Endodermal cell (in vitro differentiated cells): ENCODE results near the gene COL13A1. TPM values are rescaled to one million over a fixed set of nuclear protein-coding genes. Genes with fewer than 3 reads are reported as not detected.

Experiments used
- DNase-seq: peaks from one replicate; pipeline ENCODE4 v3.0.0-alpha.2; 2017
- H3K27ac ChIP-seq: 2 replicates; pipeline ENCODE4 v1.5.1; 2013; ENCODE audit warnings: mild to moderate bottlenecking, low read depth, low read length, moderate library complexity
- H3K27me3 ChIP-seq: 2 replicates; pipeline ENCODE4 v1.6.1; 2013; ENCODE audit warnings: mild to moderate bottlenecking, low read length, moderate library complexity; ENCODE audit not compliant: insufficient read depth, control insufficient read depth, poor library complexity, severe bottlenecking
- H3K36me3 ChIP-seq: 2 replicates; pipeline ENCODE4 v1.7.0; 2013; ENCODE audit warnings: mild to moderate bottlenecking, low read length, moderate library complexity; ENCODE audit not compliant: control insufficient read depth, insufficient read depth
- H3K4me1 ChIP-seq: one replicate; pipeline ENCODE4 v1.7.0; 2013; ENCODE audit warnings: low read length; ENCODE audit not compliant: control insufficient read depth, insufficient read depth
- H3K4me3 ChIP-seq: 2 replicates; pipeline ENCODE4 v1.5.1; 2013; ENCODE audit warnings: mild to moderate bottlenecking, low read length, moderate library complexity
- H3K9ac ChIP-seq: 2 replicates; pipeline ENCODE4 v1.6.1; 2013; ENCODE audit warnings: mild to moderate bottlenecking, low read length, moderate library complexity; ENCODE audit not compliant: poor library complexity, severe bottlenecking; ENCODE audit errors: extremely low read depth
- H3K9me3 ChIP-seq: 2 replicates; pipeline ENCODE4 v1.6.1; 2013; ENCODE audit warnings: mild to moderate bottlenecking, low read length, moderate library complexity; ENCODE audit not compliant: control insufficient read depth
- H3K27ac Mint-ChIP-seq: 2 replicates; pipeline ENCODE4 v1.8.0; 2020; ENCODE audit warnings: mixed read lengths
- H3K27me3 Mint-ChIP-seq: 2 replicates; pipeline ENCODE4 v1.8.0; 2021; ENCODE audit warnings: mild to moderate bottlenecking, mixed read lengths; ENCODE audit not compliant: insufficient read depth
- H3K36me3 Mint-ChIP-seq: 2 replicates; pipeline ENCODE4 v1.8.0; 2020; ENCODE audit warnings: low read depth, mixed read lengths
- H3K4me1 Mint-ChIP-seq: 2 replicates; pipeline ENCODE4 v1.8.0; 2020; ENCODE audit warnings: mixed read lengths
- H3K4me3 Mint-ChIP-seq: 2 replicates; pipeline ENCODE4 v1.8.0; 2020; ENCODE audit warnings: mild to moderate bottlenecking, moderate library complexity, mixed read lengths
- H3K9me3 Mint-ChIP-seq: 2 replicates; pipeline ENCODE4 v1.8.0; 2020; ENCODE audit warnings: mild to moderate bottlenecking, mixed read lengths
- CTCF ChIP-seq: fragments of 200-600 bp; sonication (generic); conservative IDR thresholded peaks from 2 replicates; pipeline ENCODE4 v1.5.0; 2021; ENCODE audit warnings: antibody characterized with exemption, mild to moderate bottlenecking
- WGBS, 2 experiments: methylation state at CpG; one replicate each; pipeline versions ENCODE4 v1.1.5 to v1.1.7; 2013; ENCODE audit warnings: missing lambda C conversion rate in 2 of 2, mixed read lengths in 1 of 2; ENCODE audit not compliant: insufficient coverage in 1 of 2, insufficient read length in 1 of 2; 5-methylcytosine and 5-hydroxymethylcytosine counted together
- total RNA-seq, 2 donors: library from RNA; stranded (reverse); fragmentation: NEBNext Ultra II Directional in 1 of 2; extraction: Animal tissue kit (Norgen Biotek cat#: 25700) in 1 of 2; gene quantifications; 2 replicates in 1 of 2; 3 replicates in 1 of 2; pipeline ENCODE4 v1.2.1, GENCODE V29; 2021

The COL13A1 gene
- total RNA-seq, 2 donors from 2014 or later = 15.9 to 20.7 TPM

- Histone ChIP-seq H3K4me3 (no peak overlapping the region), H3K27ac (no peak overlapping the region), H3K36me3 (no peaks in the 10 kb centered on the region), H3K4me1 (no peaks in the 10 kb centered on the region), H3K9ac (no peak overlapping the region), H3K9me3 (peaks cover 5% of the 10 kb centered on the region), H3K27me3 (no peaks in the 10 kb centered on the region)
- DNase-seq = no peak
- peaks cover 15% of the 10 kb centered on the region for H3K36me3 Mint-ChIP-seq
- WGBS, 2 experiments = 88 to 95% methylated on average over 4 of the region's 4 CpGs
- H3K9me3 Mint-ChIP-seq = peaks cover 5% of the 10 kb centered on the region
- H3K27me3 Mint-ChIP-seq = peaks cover 2% of the 10 kb centered on the region
- no peak for TF ChIP-seq CTCF
- no peak overlapping the region for H3K27ac Mint-ChIP-seq
- no peaks in the 10 kb centered on the region for H3K4me1 Mint-ChIP-seq
- H3K4me3 Mint-ChIP-seq = no peak overlapping the region
These were observed 137.8 kb downstream of the COL13A1 start for GRCh38 chr10:69939481-69939880.

- Histone ChIP-seq H3K27ac (no peak overlapping the region), H3K4me1 (no peaks in the 10 kb centered on the region), H3K27me3 (no peaks in the 10 kb centered on the region), H3K4me3 (no peak overlapping the region), H3K9ac (no peak overlapping the region), H3K9me3 (peaks cover 5% of the 10 kb centered on the region), H3K36me3 (no peaks in the 10 kb centered on the region)
- TF ChIP-seq CTCF = no peak
- H3K36me3 Mint-ChIP-seq = peaks cover 13% of the 10 kb centered on the region
- no peak overlapping the region for H3K4me3 Mint-ChIP-seq
- WGBS, 2 experiments = 88 to 98% methylated on average over 5 to 11 of the region's 11 CpGs
- no peak overlapping the region for H3K27ac Mint-ChIP-seq
- H3K9me3 Mint-ChIP-seq = peaks cover 5% of the 10 kb centered on the region
- peaks cover 2% of the 10 kb centered on the region for H3K27me3 Mint-ChIP-seq
- no peaks in the 10 kb centered on the region for H3K4me1 Mint-ChIP-seq
- no peak for DNase-seq
These were observed 140.0 kb downstream of the COL13A1 start for GRCh38 chr10:69941730-69942129.

GRCh38 chr10:69943292-69943820 is 141.7 kb downstream of the COL13A1 start:
- no peak overlapping the region for H3K4me3 Mint-ChIP-seq
- Histone ChIP-seq H3K4me1 (no peaks in the 10 kb centered on the region), H3K4me3 (no peak overlapping the region), H3K36me3 (no peaks in the 10 kb centered on the region), H3K27ac (no peak overlapping the region), H3K9me3 (peaks cover 5% of the 10 kb centered on the region), H3K9ac (no peak overlapping the region), H3K27me3 (no peaks in the 10 kb centered on the region)
- DNase-seq = no peak
- TF ChIP-seq CTCF = no peak
- H3K27ac Mint-ChIP-seq = no peak overlapping the region
- peaks cover 18% of the 10 kb centered on the region for H3K36me3 Mint-ChIP-seq
- WGBS, 2 experiments = 92 to 97% methylated on average over 14 to 19 of the region's 19 CpGs
- peaks cover 5% of the 10 kb centered on the region for H3K9me3 Mint-ChIP-seq
- H3K4me1 Mint-ChIP-seq = no peaks in the 10 kb centered on the region
- H3K27me3 Mint-ChIP-seq = peaks cover 2% of the 10 kb centered on the region
